CD4-positive, alpha-beta memory T cell (primary cell): ENCODE measurements around the gene RFT1. TPM values are rescaled to one million over a fixed set of nuclear protein-coding genes. Genes with fewer than 3 reads are reported as not detected.

Experiments
- CTCF ChIA-PET: fragments of 350-600 bp; sonication (Branson Sonifier 250); formaldehyde crosslinking; loops from one replicate; lab custom pipeline; 2021; ENCODE audit warnings: inconsistent platforms; ENCODE audit not compliant: partially characterized antibody; lab: Charles Lee
- POLR2A ChIA-PET: fragments of 350-600 bp; sonication (Branson Sonifier 250); formaldehyde crosslinking; loops from one replicate; lab custom pipeline; 2021; ENCODE audit not compliant: partially characterized antibody; lab: Charles Lee
- DNase-seq, 5 donors: peaks; one replicate each; pipeline versions ENCODE4 v3.0.0 to v3.0.0-alpha.2; 2020 to 2022; ENCODE audit warnings: mixed read lengths in 1 of 5
- H3K27ac ChIP-seq: one replicate; pipeline ENCODE4 v1.7.0; 2013; ENCODE audit warnings: low read depth, low read length
- H3K27me3 ChIP-seq: 2 replicates; pipeline ENCODE4 v1.7.0; 2013; ENCODE audit warnings: mild to moderate bottlenecking, low read length, moderate library complexity; ENCODE audit not compliant: insufficient read depth
- H3K36me3 ChIP-seq: 2 replicates; pipeline ENCODE4 v1.7.0; 2013; ENCODE audit warnings: mild to moderate bottlenecking, low read length, moderate library complexity; ENCODE audit not compliant: insufficient read depth
- H3K4me1 ChIP-seq: 2 replicates; pipeline ENCODE4 v1.7.0; 2013; ENCODE audit warnings: mild to moderate bottlenecking, low read length, moderate library complexity; ENCODE audit not compliant: insufficient read depth
- H3K4me3 ChIP-seq, 2 donors: one replicate each; pipeline ENCODE4 v1.7.0; 2013; ENCODE audit warnings: low read length in 2 of 2, mild to moderate bottlenecking in 1 of 2
- H3K9me3 ChIP-seq, 2 donors: one replicate each; pipeline ENCODE4 v1.7.0; 2013; ENCODE audit warnings: low read length in 2 of 2, control low read depth in 1 of 2; ENCODE audit not compliant: control insufficient read depth in 1 of 2
- H3K27ac Mint-ChIP-seq, 7 donors: one replicate each; pipeline ENCODE4 v1.8.0; 2020 to 2021; ENCODE audit warnings: mixed read lengths in 7 of 7, mild to moderate bottlenecking in 6 of 7, inconsistent platforms in 3 of 7, moderate library complexity in 3 of 7
- H3K27me3 Mint-ChIP-seq, 2 donors: one replicate each; pipeline ENCODE4 v1.8.0; 2020 to 2021; ENCODE audit warnings: mixed read lengths in 2 of 2
- H3K36me3 Mint-ChIP-seq, 2 donors: one replicate each; pipeline ENCODE4 v1.8.0; 2020 to 2021; ENCODE audit warnings: mixed read lengths in 2 of 2, inconsistent platforms in 1 of 2, mild to moderate bottlenecking in 1 of 2
- H3K4me1 Mint-ChIP-seq, 4 donors: one replicate each; pipeline ENCODE4 v1.8.0; 2020 to 2021; ENCODE audit warnings: mixed read lengths in 4 of 4, mild to moderate bottlenecking in 1 of 4
- H3K4me3 Mint-ChIP-seq, 8 donors: one replicate each; pipeline ENCODE4 v1.8.0; 2020 to 2021; ENCODE audit warnings: mixed read lengths in 8 of 8, mild to moderate bottlenecking in 7 of 8, moderate library complexity in 6 of 8, inconsistent platforms in 3 of 8
- H3K9me3 Mint-ChIP-seq, 8 donors: one replicate each; pipeline ENCODE4 v1.8.0; 2020 to 2021; ENCODE audit warnings: mixed read lengths in 8 of 8, mild to moderate bottlenecking in 5 of 8, inconsistent platforms in 3 of 8, moderate library complexity in 1 of 8
- intact Hi-C: fragments of 100-400 bp; cut with micrococcal nuclease; formaldehyde crosslinking; loops from one replicate; pipeline ENCODE4 v1.15.1; 2023
- polyA plus RNA-seq, 2 donors: library from polyadenylated mRNA; unstranded; fragments of 300-500 nt; fragmentation: Illumina TruSeq; gene quantifications; one replicate each; pipeline ENCODE4 v1.2.3, GENCODE V29; 2021
- total RNA-seq, 2 experiments: library from RNA; stranded (reverse); gene quantifications; one replicate each; pipeline ENCODE4 v1.2.3, GENCODE V29; 2021

Gene RFT1
- total and polyA plus RNA-seq, 4 experiments from 2014 or later: 21.2 to 28.4 (median 24.6) TPM

GRCh38 chr3:53159156-53160060, 29.2 kb upstream of the RFT1 start:
- ChIA-PET CTCF (interaction anchor here (1.8 to 1.9 kb wide), 2 partner anchors 37 to 45 kb away, joined by 5 to 6 read pairs; no protein-coding TSS in a partner anchor), POLR2A (interaction anchor here (1.3 to 3.2 kb wide), 2 partner anchors 11 to 28 kb away, joined by 4 to 22 read pairs; partner anchors contain the start of gene RFT1)
- peaks cover 18 to 35% (median 23%) of the 10 kb centered on the region in 4 donors for H3K4me1 Mint-ChIP-seq
- H3K4me3 Mint-ChIP-seq: peak overlapping the region in 7 of 8 donors; percentile 22 to 90 (median 82)
- H3K4me3 ChIP-seq: no peak overlapping the region
- peak overlapping the region in 5 of 7 donors; percentile 8 to 95 (median 52) for H3K27ac Mint-ChIP-seq
- peaks cover 4% of the 10 kb centered on the region for H3K27me3 ChIP-seq
- no peak for DNase-seq
- H3K4me1 ChIP-seq: peaks cover 24% of the 10 kb centered on the region
- no peaks in the 10 kb centered on the region for H3K9me3 ChIP-seq
- peaks cover 0 to 9% of the 10 kb centered on the region in 2 donors for H3K36me3 Mint-ChIP-seq
- peaks cover under 1 to 9% of the 10 kb centered on the region in 2 donors for H3K27me3 Mint-ChIP-seq
- intact Hi-C loops: loop anchor here (5.0 kb wide), 1 partner anchor 38 kb away; no protein-coding TSS in a partner anchor
- H3K9me3 Mint-ChIP-seq: no peaks in the 10 kb centered on the region
- H3K36me3 ChIP-seq: no peaks in the 10 kb centered on the region
- no peak overlapping the region for H3K27ac ChIP-seq

- H3K4me3 ChIP-seq: no peak overlapping the region
- no peaks in the 10 kb centered on the region for H3K36me3 ChIP-seq
- DNase-seq: no peak
- Mint-ChIP-seq H3K36me3 (peaks cover 0 to 9% of the 10 kb centered on the region in 2 donors), H3K9me3 (no peaks in the 10 kb centered on the region), H3K27ac (peak overlapping the region in 2 of 7 donors; percentile 27 to 30), H3K27me3 (peaks cover 3 to 13% of the 10 kb centered on the region in 2 donors), H3K4me3 (peak overlapping the region in 3 of 8 donors; percentile 13 to 22 (median 20)), H3K4me1 (peaks cover 18 to 29% (median 21%) of the 10 kb centered on the region in 4 donors)
- ChIA-PET POLR2A (interaction anchor here (1.3 to 3.2 kb wide), 2 partner anchors 11 to 28 kb away, joined by 4 to 22 read pairs; partner anchors contain the start of gene RFT1), CTCF (no interaction called here)
- H3K4me1 ChIP-seq: peaks cover 24% of the 10 kb centered on the region
- H3K9me3 ChIP-seq: no peaks in the 10 kb centered on the region
- intact Hi-C loops: no loop called here
- H3K27me3 ChIP-seq: peaks cover 4% of the 10 kb centered on the region
- H3K27ac ChIP-seq: no peak overlapping the region
Measured at GRCh38 chr3:53158765-53159155, 28.5 kb upstream of the RFT1 start.

- Histone ChIP-seq H3K36me3 (no peaks in the 10 kb centered on the region), H3K27me3 (peaks cover 4% of the 10 kb centered on the region), H3K9me3 (no peaks in the 10 kb centered on the region), H3K4me1 (peaks cover 19% of the 10 kb centered on the region), H3K27ac (no peak overlapping the region), H3K4me3 (no peak overlapping the region)
- Mint-ChIP-seq H3K36me3 (peaks cover 0 to 9% of the 10 kb centered on the region in 2 donors), H3K9me3 (no peaks in the 10 kb centered on the region), H3K27me3 (peaks cover 9 to 19% of the 10 kb centered on the region in 2 donors), H3K4me3 (peak overlapping the region in 1 of 8 donors; percentile 25), H3K27ac (peak overlapping the region in 2 of 7 donors; percentile 30 to 50), H3K4me1 (peaks cover 13 to 22% (median 16%) of the 10 kb centered on the region in 4 donors)
- ChIA-PET CTCF (no interaction called here), POLR2A (interaction anchor here (1.3 to 3.2 kb wide), 2 partner anchors 12 to 27 kb away, joined by 4 to 22 read pairs; partner anchors contain the start of gene RFT1)
- DNase-seq: no peak
- intact Hi-C loops: no loop called here
Measured at GRCh38 chr3:53157974-53158580, 27.8 kb upstream of the RFT1 start.

GRCh38 chr3:53156368-53156834, 26.2 kb upstream of the RFT1 start:
- CTCF ChIA-PET: interaction anchor here (0.7 kb wide), 1 partner anchor 22 kb away, joined by 3 read pairs; no protein-coding TSS in a partner anchor
- intact Hi-C loops: no loop called here
- H3K27ac Mint-ChIP-seq: no peak overlapping the region

GRCh38 chr3:53155760-53156159, 25.5 kb upstream of the RFT1 start:
- H3K9me3 ChIP-seq: no peaks in the 10 kb centered on the region
- H3K4me3 ChIP-seq: no peak overlapping the region
- H3K9me3 Mint-ChIP-seq: no peaks in the 10 kb centered on the region
- no peak overlapping the region for H3K4me3 Mint-ChIP-seq
- DNase-seq: no peak
- H3K36me3 ChIP-seq: no peaks in the 10 kb centered on the region
- peaks cover 0 to 4% of the 10 kb centered on the region in 2 donors for H3K36me3 Mint-ChIP-seq
- H3K27ac ChIP-seq: no peak overlapping the region
- CTCF ChIA-PET: no interaction called here
- intact Hi-C loops: no loop called here
- peaks cover 8% of the 10 kb centered on the region for H3K4me1 ChIP-seq
- H3K4me1 Mint-ChIP-seq: peaks cover 4 to 10% (median 7%) of the 10 kb centered on the region in 4 donors
- H3K27ac Mint-ChIP-seq: no peak overlapping the region
- POLR2A ChIA-PET: no interaction called here
- H3K27me3 Mint-ChIP-seq: peaks cover 9 to 20% of the 10 kb centered on the region in 2 donors
- peaks cover 4% of the 10 kb centered on the region for H3K27me3 ChIP-seq

More at GRCh38 chr3:53156368-53156834, 26.2 kb upstream of the RFT1 start:
- Mint-ChIP-seq H3K36me3 (peaks cover 0 to 4% of the 10 kb centered on the region in 2 donors), H3K4me1 (peaks cover 4 to 10% (median 7%) of the 10 kb centered on the region in 4 donors), H3K27me3 (peaks cover 9 to 20% of the 10 kb centered on the region in 2 donors), H3K4me3 (peak overlapping the region in 1 of 8 donors; percentile 61), H3K9me3 (no peaks in the 10 kb centered on the region)
- Histone ChIP-seq H3K4me1 (peaks cover 8% of the 10 kb centered on the region), H3K27me3 (peaks cover 4% of the 10 kb centered on the region), H3K36me3 (no peaks in the 10 kb centered on the region), H3K4me3 (no peak overlapping the region), H3K9me3 (no peaks in the 10 kb centered on the region), H3K27ac (no peak overlapping the region)
- DNase-seq: no peak
- POLR2A ChIA-PET: no interaction called here

GRCh38 chr3:53154881-53155285, 24.6 kb upstream of the RFT1 start:
- Histone ChIP-seq H3K9me3 (no peaks in the 10 kb centered on the region), H3K4me3 (no peak overlapping the region), H3K27ac (no peak overlapping the region), H3K4me1 (peaks cover under 1% of the 10 kb centered on the region), H3K36me3 (no peaks in the 10 kb centered on the region), H3K27me3 (peaks cover 4% of the 10 kb centered on the region)
- no peak overlapping the region for H3K4me3 Mint-ChIP-seq
- ChIA-PET POLR2A (no interaction called here), CTCF (interaction anchor here (0.7 kb wide), 1 partner anchor 40 kb away, joined by 3 read pairs; no protein-coding TSS in a partner anchor)
- peaks cover 9 to 20% of the 10 kb centered on the region in 2 donors for H3K27me3 Mint-ChIP-seq
- H3K9me3 Mint-ChIP-seq: no peaks in the 10 kb centered on the region
- H3K36me3 Mint-ChIP-seq: no peaks in the 10 kb centered on the region
- no peak overlapping the region for H3K27ac Mint-ChIP-seq
- DNase-seq: no peak
- intact Hi-C loops: no loop called here
- peaks cover 0 to 3% (median under 1%) of the 10 kb centered on the region in 4 donors for H3K4me1 Mint-ChIP-seq
